Ovary (tissue), 9 donors: Measurements from ENCODE around the gene CEND1. TPM values are rescaled to one million over a fixed set of nuclear protein-coding genes. Genes with fewer than 3 reads are reported as not detected.

Experiments used
- DNase-seq, 5 donors: peaks; one replicate each; pipeline ENCODE4 v3.0.0-alpha.2; 2019 to 2020
- H3K27ac ChIP-seq, 2 donors: fragments of 200-600 bp; one replicate each; pipeline versions ENCODE4 v1.5.1 to v1.8.0; 2019 to 2022
- H3K27me3 ChIP-seq: fragments of 200-600 bp; one replicate; pipeline ENCODE4 v1.8.0; 2022
- H3K36me3 ChIP-seq: fragments of 200-600 bp; sonication (generic); one replicate; pipeline ENCODE4 v1.5.1; 2019
- H3K4me1 ChIP-seq: one replicate; pipeline ENCODE4 v1.8.1; 2013; ENCODE audit warnings: mild to moderate bottlenecking, moderate library complexity; ENCODE audit not compliant: insufficient read depth
- H3K4me3 ChIP-seq: fragments of 200-600 bp; sonication (generic); one replicate; pipeline ENCODE4 v1.5.1; 2017
- H3K9me3 ChIP-seq, 2 donors: fragments of 200-600 bp in 1 of 2; sonication (generic) in 1 of 2; one replicate each; pipeline versions ENCODE4 v1.5.1 to v1.8.1; 2013 to 2019; ENCODE audit warnings: mild to moderate bottlenecking in 1 of 2, moderate library complexity in 1 of 2
- EP300 ChIP-seq: sonication (generic); formaldehyde crosslinking; IDR thresholded peaks from one replicate; pipeline ENCODE4 v1.6.1; 2017; ENCODE audit warnings: antibody characterized with exemption
- POLR2A ChIP-seq: fragments of 450-650 bp; IDR thresholded peaks from one replicate; pipeline ENCODE4 v1.6.1; 2017; ENCODE audit warnings: antibody characterized with exemption, mild to moderate bottlenecking, moderate library complexity
- WGBS, 3 donors: extraction: QIAGEN DNeasy Blood & Tissue Kit in 1 of 3; methylation state at CpG; one replicate each; pipeline versions ENCODE4 v1.1.5 to v1.1.7; 2013 to 2017; 5-methylcytosine and 5-hydroxymethylcytosine counted together
- intact Hi-C, 4 donors: fragments of 100-400 bp; cut with DNase I; formaldehyde crosslinking; loops; one replicate each; pipeline versions ENCODE4 v1.11.0 to v1.15.1; 2022 to 2023
- polyA plus RNA-seq, 2 donors: library from polyadenylated mRNA; stranded (reverse); fragments of 200-250 nt in 1 of 2; fragments of 350-450 nt in 1 of 2; fragmentation: Illumina TruSeq in 1 of 2; extraction: RNeasy Lipid Tissue Mini Kit (QIAGEN cat#74804) in 1 of 2; gene quantifications; one replicate each; pipeline ENCODE4 v1.2.3, GENCODE V29; 2013 to 2014
- total RNA-seq, 7 donors: library from RNA; depleted of rRNA in 2 of 7; stranded (reverse); fragments of >200 nt in 2 of 7; fragmentation: NEBNext Ultra II Directional in 3 of 7; extraction: Animal tissue kit (Norgen Biotek cat#: 25700) in 3 of 7; gene quantifications; one replicate each; pipeline versions ENCODE4 v1.1.0 to v1.2.4, GENCODE V29; 2016 to 2023
- TF ChIP-seq, protein P1 (sequence below), 3 donors: fragments of 450-650 bp in 2 of 3; fragments of 200-600 bp in 1 of 3; IDR thresholded peaks; one replicate each; pipeline versions ENCODE4 v1.5.1 to v1.8.0; 2016 to 2022; ENCODE audit warnings: antibody characterized with exemption in 3 of 3, mild to moderate bottlenecking in 1 of 3
- donor health status: DM: no; HTN: no; CAD: no; lungs with moderate emphysema.
- donor health status: DM: no; HTN: no; CAD: no.
- donor health status: Bipolar disorder and iron deficiency.
- donor health status: DM: yes; HTN: yes; CAD: no.
- donor health status: DM: no; HTN: no; CAD: no.
- donor health status: DM: yes; HTN: yes; CAD: no.

CEND1 gene
- total and polyA plus RNA-seq, 9 donors, result 0.07 to 0.15 TPM; not detected in 7

DNA sequence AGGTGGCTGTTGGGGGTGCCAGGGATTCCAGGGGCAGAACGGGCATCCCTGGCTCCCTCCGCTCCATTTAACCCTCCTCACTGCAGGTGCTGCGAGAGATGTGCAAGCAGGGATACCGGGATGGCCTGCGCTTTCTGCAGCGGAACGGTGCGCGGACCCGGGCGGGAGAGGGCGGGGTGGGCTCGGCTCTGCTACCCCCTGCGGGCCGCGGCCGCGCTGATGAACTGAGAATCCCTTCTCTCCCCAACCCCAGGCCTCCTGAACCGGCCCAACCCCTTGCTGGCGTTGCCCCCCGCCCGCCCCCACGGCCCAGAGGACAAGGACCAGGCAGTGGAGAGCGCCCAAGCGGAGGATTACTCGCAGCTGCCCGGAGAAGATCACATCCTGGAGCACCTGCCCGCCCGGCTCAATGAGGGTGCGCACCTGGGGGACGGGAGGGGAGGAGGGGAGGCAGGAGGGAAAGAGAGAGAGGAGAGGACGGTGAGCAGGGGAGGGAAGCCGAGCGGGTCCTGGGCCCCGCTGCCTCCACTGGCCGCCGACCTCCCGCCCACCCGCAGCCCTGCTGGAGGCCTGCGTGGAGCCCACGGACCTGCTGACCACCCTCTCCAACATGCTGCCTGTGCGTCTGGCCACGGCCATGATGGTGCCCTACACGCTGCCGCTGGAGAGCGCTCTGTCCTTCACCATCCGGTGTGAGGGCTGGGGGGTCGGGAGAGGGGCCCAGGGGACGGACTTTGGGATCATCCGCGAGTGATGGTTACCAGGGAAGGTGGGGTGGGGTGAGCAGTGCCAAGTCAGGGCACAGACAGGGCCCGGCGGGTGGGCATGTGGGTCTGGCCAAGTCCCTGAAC, 33.8 kb upstream of the CEND1 start:
- no peak for TF ChIP-seq EP300
- TF ChIP-seq, protein P1, sequence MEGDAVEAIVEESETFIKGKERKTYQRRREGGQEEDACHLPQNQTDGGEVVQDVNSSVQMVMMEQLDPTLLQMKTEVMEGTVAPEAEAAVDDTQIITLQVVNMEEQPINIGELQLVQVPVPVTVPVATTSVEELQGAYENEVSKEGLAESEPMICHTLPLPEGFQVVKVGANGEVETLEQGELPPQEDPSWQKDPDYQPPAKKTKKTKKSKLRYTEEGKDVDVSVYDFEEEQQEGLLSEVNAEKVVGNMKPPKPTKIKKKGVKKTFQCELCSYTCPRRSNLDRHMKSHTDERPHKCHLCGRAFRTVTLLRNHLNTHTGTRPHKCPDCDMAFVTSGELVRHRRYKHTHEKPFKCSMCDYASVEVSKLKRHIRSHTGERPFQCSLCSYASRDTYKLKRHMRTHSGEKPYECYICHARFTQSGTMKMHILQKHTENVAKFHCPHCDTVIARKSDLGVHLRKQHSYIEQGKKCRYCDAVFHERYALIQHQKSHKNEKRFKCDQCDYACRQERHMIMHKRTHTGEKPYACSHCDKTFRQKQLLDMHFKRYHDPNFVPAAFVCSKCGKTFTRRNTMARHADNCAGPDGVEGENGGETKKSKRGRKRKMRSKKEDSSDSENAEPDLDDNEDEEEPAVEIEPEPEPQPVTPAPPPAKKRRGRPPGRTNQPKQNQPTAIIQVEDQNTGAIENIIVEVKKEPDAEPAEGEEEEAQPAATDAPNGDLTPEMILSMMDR (IDR thresholded peaks at IDR 0.05), result no peak
- TF ChIP-seq POLR2A, result no peak
- Histone ChIP-seq H3K27ac (no peak overlapping the region), H3K27me3 (no peaks in the 10 kb centered on the region), H3K4me3 (no peak overlapping the region), H3K9me3 (no peaks in the 10 kb centered on the region), H3K36me3 (peaks cover 2% of the 10 kb centered on the region), H3K4me1 (peaks cover 14% of the 10 kb centered on the region)
- no peak for DNase-seq
- intact Hi-C loops, result no loop called here
- WGBS, 3 donors, result 84 to 88% (median 85%) methylated on average over 53 of the region's 53 CpGs

DNA sequence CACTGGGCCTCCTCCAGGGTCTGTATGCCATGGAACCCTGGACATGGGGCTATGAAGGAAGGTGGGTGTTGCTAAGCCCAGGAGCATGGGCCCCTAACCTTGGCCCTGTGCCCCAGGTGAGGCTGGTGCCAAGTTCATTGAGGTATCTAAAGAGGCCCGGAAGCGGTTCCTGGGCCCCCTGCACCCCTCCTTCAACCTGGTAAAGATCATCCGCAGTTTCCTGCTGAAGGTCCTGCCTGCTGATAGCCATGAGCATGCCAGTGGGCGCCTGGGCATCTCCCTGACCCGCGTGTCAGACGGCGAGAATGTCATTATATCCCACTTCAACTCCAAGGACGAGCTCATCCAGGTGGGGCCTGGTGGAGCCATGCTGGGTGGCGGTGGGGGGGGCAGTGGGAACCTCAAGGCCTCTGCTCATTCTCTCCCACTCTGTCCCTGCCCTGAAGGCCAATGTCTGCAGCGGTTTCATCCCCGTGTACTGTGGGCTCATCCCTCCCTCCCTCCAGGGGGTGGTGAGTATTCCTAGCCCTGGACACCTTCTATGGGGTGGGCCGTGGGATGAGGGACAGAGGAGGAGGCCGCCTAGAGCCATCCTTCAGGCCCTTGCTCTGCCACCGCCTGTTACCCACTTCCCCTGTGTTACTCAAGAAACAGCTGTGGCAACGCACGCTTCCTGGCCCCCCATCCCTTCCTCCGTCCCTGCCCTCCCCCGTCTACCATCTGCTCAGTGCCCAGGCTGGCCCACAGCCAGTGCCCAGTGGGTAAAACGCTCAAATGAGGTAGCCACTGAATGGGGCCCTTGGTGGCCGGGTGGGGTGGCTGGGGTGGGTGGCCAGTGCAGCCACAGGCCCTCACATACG, 31.9 kb upstream of the CEND1 start:
- Histone ChIP-seq H3K27ac (no peak overlapping the region), H3K36me3 (peaks cover 2% of the 10 kb centered on the region), H3K4me1 (peaks cover 14% of the 10 kb centered on the region), H3K27me3 (no peaks in the 10 kb centered on the region), H3K4me3 (no peak overlapping the region), H3K9me3 (no peaks in the 10 kb centered on the region)
- peak in 2 of 5 donors; percentile 50 to 62 for DNase-seq
- 77 to 79% (median 78%) methylated on average over 20 to 22 of the region's 22 CpGs for WGBS, 3 donors
- intact Hi-C loops, result no loop called here
- TF ChIP-seq, protein P1 (IDR thresholded peaks at IDR 0.05), result no peak
- no peak for TF ChIP-seq POLR2A
- no peak for TF ChIP-seq EP300

DNA sequence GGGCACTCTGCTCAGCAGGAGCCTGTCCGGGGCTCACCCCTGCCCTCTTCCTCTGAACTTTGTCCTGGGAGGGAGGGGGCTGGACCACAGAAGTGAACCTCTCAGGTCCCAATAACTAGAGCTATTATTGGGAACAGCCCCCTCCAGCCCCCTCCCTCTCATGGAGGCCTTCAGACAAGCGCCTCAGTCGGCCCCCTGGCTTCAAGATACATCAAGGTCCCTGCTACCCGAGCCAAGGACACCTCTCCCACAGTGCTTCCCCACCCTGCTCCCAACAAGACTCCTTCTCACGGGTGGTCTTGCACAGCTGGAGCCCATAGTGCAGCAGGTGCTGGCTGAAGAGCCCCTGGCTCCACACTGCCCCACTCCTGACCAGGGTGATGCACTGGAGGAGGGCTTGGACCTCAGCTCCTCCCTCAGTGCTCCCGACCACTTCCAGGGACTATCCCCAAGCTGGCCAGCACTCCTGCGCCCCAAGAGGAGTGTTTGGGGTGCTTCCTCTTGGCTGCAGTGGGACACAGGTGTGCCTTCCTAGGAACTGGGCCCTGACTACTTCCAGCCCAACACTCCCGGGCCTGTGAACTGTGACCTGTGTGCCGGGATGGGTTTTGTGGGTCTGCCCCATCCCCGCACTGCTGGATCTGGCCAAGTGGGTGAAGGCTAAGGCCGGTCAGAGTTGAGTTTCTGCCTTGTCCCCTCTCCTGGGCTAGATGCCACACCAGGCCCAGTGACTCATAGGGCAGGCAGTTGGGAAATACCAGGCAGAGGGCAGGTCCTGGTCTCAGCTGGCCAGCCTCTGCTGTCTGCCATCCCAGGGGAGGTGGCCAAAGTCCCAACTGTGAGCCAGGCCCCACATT, 31.0 kb upstream of the CEND1 start:
- peak overlapping the region; percentile 86 for H3K4me3 ChIP-seq
- H3K27me3 ChIP-seq, result no peaks in the 10 kb centered on the region
- DNase-seq, result peak in 3 of 5 donors; percentile 54 to 61 (median 59)
- intact Hi-C loops, result no loop called here
- TF ChIP-seq POLR2A, result no peak
- no peak for TF ChIP-seq EP300
- TF ChIP-seq, protein P1 (IDR thresholded peaks at IDR 0.05), result no peak
- peaks cover 2% of the 10 kb centered on the region for H3K36me3 ChIP-seq
- 40 to 50% (median 43%) methylated on average over 11 of the region's 11 CpGs for WGBS, 3 donors
- no peaks in the 10 kb centered on the region for H3K9me3 ChIP-seq
- peaks cover 14% of the 10 kb centered on the region for H3K4me1 ChIP-seq
- no peak overlapping the region for H3K27ac ChIP-seq
